ENCODE results near the gene SGCD.

Gene SGCD

GRCh38 chr5:156332245-156332644 is 5.3 kb downstream of the SGCD start:
- Mint-ChIP-seq H3K27ac (no peak overlapping the region), H3K9me3 (no peaks in the 10 kb centered on the region), H3K4me3 (no peak overlapping the region), H3K27me3 (peaks cover 6% of the 10 kb centered on the region), H3K36me3 (no peaks in the 10 kb centered on the region), H3K4me1 (no peaks in the 10 kb centered on the region)
- ATAC-seq (ENCODE audit: low read depth) (no peak), DNase-seq (ENCODE audit: low spot score in 2 of 2) (no peak)

- H3K27ac Mint-ChIP-seq: no peak overlapping the region
- H3K4me1 Mint-ChIP-seq: no peaks in the 10 kb centered on the region
- H3K4me3 Mint-ChIP-seq: no peak overlapping the region
- no peak for ATAC-seq (ENCODE audit: low read depth)
- H3K36me3 Mint-ChIP-seq: no peaks in the 10 kb centered on the region
- DNase-seq (ENCODE audit: low spot score in 2 of 2): no peak
- H3K9me3 Mint-ChIP-seq: no peaks in the 10 kb centered on the region
- H3K27me3 Mint-ChIP-seq: peaks cover 7% of the 10 kb centered on the region
Observed at GRCh38 chr5:156339139-156339841, 12.3 kb downstream of the SGCD start.

- no peaks in the 10 kb centered on the region for H3K36me3 Mint-ChIP-seq
- H3K27ac Mint-ChIP-seq: no peak overlapping the region
- H3K9me3 Mint-ChIP-seq: no peaks in the 10 kb centered on the region
- H3K27me3 Mint-ChIP-seq: peaks cover 6% of the 10 kb centered on the region
- ATAC-seq (ENCODE audit: low read depth) (no peak), DNase-seq (ENCODE audit: low spot score in 2 of 2) (no peak)
- H3K4me1 Mint-ChIP-seq: no peaks in the 10 kb centered on the region
- H3K4me3 Mint-ChIP-seq: no peak overlapping the region
Observed at GRCh38 chr5:156340893-156341292, 13.9 kb downstream of the SGCD start.

GRCh38 chr5:156350256-156350655 is 23.3 kb downstream of the SGCD start:
- ATAC-seq (ENCODE audit: low read depth): no peak
- no peak overlapping the region for H3K27ac Mint-ChIP-seq

GRCh38 chr5:156351423-156351822 is 24.5 kb downstream of the SGCD start:
- H3K9me3 Mint-ChIP-seq: no peaks in the 10 kb centered on the region
- no peaks in the 10 kb centered on the region for H3K4me1 Mint-ChIP-seq
- peaks cover 1% of the 10 kb centered on the region for H3K27me3 Mint-ChIP-seq
- H3K36me3 Mint-ChIP-seq: no peaks in the 10 kb centered on the region
- DNase-seq (ENCODE audit: low spot score in 2 of 2): no peak
- H3K4me3 Mint-ChIP-seq: no peak overlapping the region
- ATAC-seq (ENCODE audit: low read depth): no peak
- H3K27ac Mint-ChIP-seq: no peak overlapping the region

More at GRCh38 chr5:156350256-156350655, 23.3 kb downstream of the SGCD start:
- Mint-ChIP-seq H3K27me3 (no peaks in the 10 kb centered on the region), H3K4me1 (no peaks in the 10 kb centered on the region), H3K4me3 (no peak overlapping the region), H3K9me3 (no peaks in the 10 kb centered on the region), H3K36me3 (no peaks in the 10 kb centered on the region)
- DNase-seq (ENCODE audit: low spot score in 2 of 2): no peak

GRCh38 chr5:156354571-156354970 is 27.6 kb downstream of the SGCD start:
- no peak for DNase-seq (ENCODE audit: low spot score in 2 of 2)
- no peak for ATAC-seq (ENCODE audit: low read depth)
- Mint-ChIP-seq H3K27me3 (peaks cover 2% of the 10 kb centered on the region), H3K4me3 (no peak overlapping the region), H3K9me3 (no peaks in the 10 kb centered on the region), H3K27ac (no peak overlapping the region), H3K36me3 (no peaks in the 10 kb centered on the region), H3K4me1 (no peaks in the 10 kb centered on the region)

GRCh38 chr5:156356238-156356637 is 29.3 kb downstream of the SGCD start:
- DNase-seq (ENCODE audit: low spot score in 2 of 2) (no peak), ATAC-seq (ENCODE audit: low read depth) (no peak)
- Mint-ChIP-seq H3K27me3 (peaks cover 2% of the 10 kb centered on the region), H3K27ac (no peak overlapping the region), H3K4me1 (no peaks in the 10 kb centered on the region), H3K36me3 (no peaks in the 10 kb centered on the region), H3K4me3 (no peak overlapping the region), H3K9me3 (no peaks in the 10 kb centered on the region)

GRCh38 chr5:156359476-156359875 is 32.5 kb downstream of the SGCD start:
- peaks cover 2% of the 10 kb centered on the region for H3K27me3 Mint-ChIP-seq
- H3K4me3 Mint-ChIP-seq: no peak overlapping the region
- no peak for DNase-seq (ENCODE audit: low spot score in 2 of 2)
- H3K4me1 Mint-ChIP-seq: no peaks in the 10 kb centered on the region
- no peak for ATAC-seq (ENCODE audit: low read depth)
- H3K27ac Mint-ChIP-seq: no peak overlapping the region
- H3K36me3 Mint-ChIP-seq: no peaks in the 10 kb centered on the region
- H3K9me3 Mint-ChIP-seq: no peaks in the 10 kb centered on the region

GRCh38 chr5:156361436-156362109 is 34.6 kb downstream of the SGCD start:
- Mint-ChIP-seq H3K27me3 (no peaks in the 10 kb centered on the region), H3K36me3 (no peaks in the 10 kb centered on the region), H3K4me3 (no peak overlapping the region), H3K4me1 (no peaks in the 10 kb centered on the region), H3K27ac (no peak overlapping the region), H3K9me3 (no peaks in the 10 kb centered on the region)
- DNase-seq (ENCODE audit: low spot score in 2 of 2): no peak
- ATAC-seq (ENCODE audit: low read depth): no peak

GRCh38 chr5:156363861-156364260 is 36.9 kb downstream of the SGCD start:
- no peaks in the 10 kb centered on the region for H3K36me3 Mint-ChIP-seq
- ATAC-seq (ENCODE audit: low read depth) (no peak), DNase-seq (ENCODE audit: low spot score in 2 of 2) (no peak)
- no peaks in the 10 kb centered on the region for H3K4me1 Mint-ChIP-seq
- no peak overlapping the region for H3K27ac Mint-ChIP-seq
- H3K9me3 Mint-ChIP-seq: no peaks in the 10 kb centered on the region
- H3K4me3 Mint-ChIP-seq: no peak overlapping the region
- H3K27me3 Mint-ChIP-seq: no peaks in the 10 kb centered on the region

- DNase-seq (ENCODE audit: low spot score in 2 of 2): no peak
- ATAC-seq (ENCODE audit: low read depth): no peak
- Mint-ChIP-seq H3K9me3 (no peaks in the 10 kb centered on the region), H3K27me3 (peaks cover 1% of the 10 kb centered on the region), H3K36me3 (no peaks in the 10 kb centered on the region), H3K4me1 (no peaks in the 10 kb centered on the region), H3K27ac (no peak overlapping the region), H3K4me3 (no peak overlapping the region)
Observed at GRCh38 chr5:156366521-156366920, 39.6 kb downstream of the SGCD start.

GRCh38 chr5:156367597-156367996 is 40.6 kb downstream of the SGCD start:
- no peaks in the 10 kb centered on the region for H3K4me1 Mint-ChIP-seq
- no peak overlapping the region for H3K27ac Mint-ChIP-seq
- no peak overlapping the region for H3K4me3 Mint-ChIP-seq
- ATAC-seq (ENCODE audit: low read depth): no peak
- no peaks in the 10 kb centered on the region for H3K9me3 Mint-ChIP-seq
- H3K36me3 Mint-ChIP-seq: no peaks in the 10 kb centered on the region
- peaks cover 1% of the 10 kb centered on the region for H3K27me3 Mint-ChIP-seq
- DNase-seq (ENCODE audit: low spot score in 2 of 2): no peak

GRCh38 chr5:156375895-156376495 is 49.0 kb downstream of the SGCD start:
- Mint-ChIP-seq H3K36me3 (no peaks in the 10 kb centered on the region), H3K27ac (peak overlapping the region; percentile 56), H3K27me3 (peaks cover 11% of the 10 kb centered on the region), H3K4me3 (no peak overlapping the region), H3K9me3 (no peaks in the 10 kb centered on the region), H3K4me1 (peaks cover 7% of the 10 kb centered on the region)
- DNase-seq (ENCODE audit: low spot score in 2 of 2) (peak in 1 of 2 donors; percentile 1), ATAC-seq (ENCODE audit: low read depth) (peak; percentile 73)

GRCh38 chr5:156376751-156377150 is 49.8 kb downstream of the SGCD start:
- peak; percentile 38 for ATAC-seq (ENCODE audit: low read depth)
- Mint-ChIP-seq H3K9me3 (no peaks in the 10 kb centered on the region), H3K4me3 (no peak overlapping the region), H3K27ac (no peak overlapping the region), H3K36me3 (no peaks in the 10 kb centered on the region), H3K27me3 (peaks cover 11% of the 10 kb centered on the region), H3K4me1 (peaks cover 7% of the 10 kb centered on the region)
- no peak for DNase-seq (ENCODE audit: low spot score in 2 of 2)
